ENCODE data around the gene ELP1.
"Not testable (repeated sequence)": the region's sequence is repeated elsewhere in the genome, so short reads cannot be mapped to it uniquely, and the experiment has no call there.

The ELP1 gene

DNA sequence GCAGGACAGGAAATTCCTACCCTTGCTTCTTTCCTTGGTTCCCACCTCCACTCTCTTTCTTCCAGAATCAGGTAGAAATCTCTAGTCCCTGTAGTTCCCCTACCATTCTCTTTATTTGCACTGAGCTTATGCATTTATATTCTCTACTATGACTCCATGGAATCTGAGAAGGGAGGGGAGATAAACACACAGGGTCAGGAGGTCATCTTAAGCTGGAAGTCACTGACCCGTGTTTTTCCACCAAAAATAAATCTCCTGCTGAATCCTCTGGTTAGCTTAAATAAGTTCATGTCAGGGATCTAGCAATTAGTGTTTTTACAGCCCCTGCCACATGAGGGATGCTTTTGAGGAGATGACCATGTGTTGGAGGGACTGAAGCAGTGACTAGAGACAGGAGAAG lies 81.8 kb downstream of the ELP1 start:
- no peak for DNase-seq

DNA sequence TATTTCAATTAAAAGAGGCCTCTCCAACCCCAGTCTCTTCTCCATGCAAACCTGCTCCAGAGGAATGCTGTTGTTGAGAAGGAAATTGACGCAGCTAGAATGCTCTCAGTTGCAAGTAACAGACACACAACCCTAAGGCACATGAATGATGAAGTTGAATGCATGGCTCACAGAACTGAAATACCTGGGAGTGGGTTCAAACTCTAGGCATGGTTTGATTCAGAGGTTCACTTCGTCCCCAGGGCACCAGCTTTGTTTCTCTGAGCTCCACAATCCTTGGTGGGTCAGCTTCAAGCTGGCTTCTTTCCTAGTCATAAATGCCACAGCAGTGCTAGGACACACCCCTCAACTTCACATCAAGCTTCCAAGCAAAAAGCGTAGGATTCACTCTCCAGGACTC lies 82.8 kb downstream of the ELP1 start:
- no peak for DNase-seq

DNA sequence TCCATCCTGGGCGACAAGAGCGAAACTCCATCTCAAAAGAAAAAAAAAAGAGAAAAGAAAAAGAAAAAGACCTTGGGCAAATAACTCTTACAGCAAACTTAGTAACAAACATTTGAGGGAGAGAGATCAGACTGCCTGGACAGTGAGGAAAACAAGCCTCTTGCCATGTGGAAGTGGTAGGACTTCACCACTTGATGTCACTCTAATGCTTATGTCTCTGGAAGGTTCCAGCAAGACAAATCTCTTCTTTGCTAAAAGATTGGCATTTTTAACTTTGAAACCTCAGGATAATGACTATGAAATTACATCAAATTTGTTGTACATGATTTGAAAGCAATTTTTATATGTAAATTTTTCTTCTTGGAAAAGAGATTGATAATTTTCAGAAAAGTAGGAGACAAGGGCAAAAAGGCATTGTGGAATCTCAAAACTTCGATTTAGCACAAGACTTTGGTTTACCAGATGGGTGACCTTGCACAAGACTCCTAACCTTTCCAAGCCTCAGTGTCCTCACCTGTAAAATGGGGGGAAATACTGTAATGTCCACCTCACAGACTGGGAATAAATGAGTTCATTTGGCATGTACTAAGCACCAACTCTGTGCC lies 83.5 kb downstream of the ELP1 start:
- DNase-seq: no peak

DNA sequence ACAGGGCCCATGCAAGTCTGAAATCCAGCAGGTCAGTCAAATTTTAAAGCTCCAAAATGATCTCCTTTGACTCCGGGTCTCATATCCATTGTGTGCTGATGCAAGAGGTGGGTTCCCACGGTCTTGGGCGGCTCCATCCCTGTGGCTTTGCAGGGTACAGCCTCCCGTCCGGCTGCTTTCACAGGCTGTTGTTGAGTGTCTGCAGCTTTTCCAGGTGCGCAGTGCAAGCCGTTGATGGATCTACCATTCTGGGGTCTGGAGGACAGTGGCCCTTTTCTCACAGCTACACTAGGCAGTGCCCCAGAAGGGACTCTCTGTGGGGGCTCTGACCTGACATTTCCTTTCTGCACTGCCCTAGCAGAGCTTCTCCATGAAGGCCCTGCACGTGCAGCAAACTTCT lies 85.6 kb downstream of the ELP1 start:
- DNase-seq: not testable (repeated sequence)

DNA sequence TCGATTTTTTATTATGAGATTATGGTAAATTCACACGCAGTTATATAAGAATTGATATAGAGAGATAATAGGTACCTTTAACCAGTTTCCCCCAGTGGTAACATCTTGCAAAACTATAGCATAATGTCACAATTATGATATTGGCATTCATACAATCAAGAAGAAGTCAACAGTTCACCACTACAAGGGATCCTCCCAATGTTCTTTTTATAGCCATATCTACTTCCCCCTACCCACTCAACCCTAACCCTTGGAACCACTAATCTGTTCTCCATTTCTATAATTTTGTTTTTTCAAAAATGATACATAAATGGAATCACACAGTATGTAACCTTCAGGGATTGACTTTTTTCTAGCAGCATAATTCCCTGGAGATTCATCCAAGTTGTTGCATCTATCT lies 88.0 kb downstream of the ELP1 start:
- no peak for DNase-seq

DNA sequence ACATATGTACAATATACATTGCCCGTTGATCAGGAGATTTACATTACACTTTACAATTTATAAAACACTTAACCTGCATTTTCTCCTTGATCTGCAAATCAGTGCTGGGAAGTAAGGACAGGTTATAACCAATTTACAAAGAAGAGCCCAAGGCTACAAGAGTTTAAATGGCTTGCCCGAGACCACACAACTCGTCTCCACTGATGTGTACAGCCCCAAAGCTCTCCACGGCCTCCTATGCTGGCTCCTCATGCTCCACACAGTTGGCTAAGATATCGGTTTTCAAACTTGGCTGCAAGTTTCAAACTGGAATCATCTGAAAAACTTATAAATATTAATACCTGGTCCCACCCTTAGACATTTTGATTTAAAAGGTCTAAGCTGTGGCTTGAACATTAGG lies 88.4 kb downstream of the ELP1 start:
- DNase-seq: no peak

DNA sequence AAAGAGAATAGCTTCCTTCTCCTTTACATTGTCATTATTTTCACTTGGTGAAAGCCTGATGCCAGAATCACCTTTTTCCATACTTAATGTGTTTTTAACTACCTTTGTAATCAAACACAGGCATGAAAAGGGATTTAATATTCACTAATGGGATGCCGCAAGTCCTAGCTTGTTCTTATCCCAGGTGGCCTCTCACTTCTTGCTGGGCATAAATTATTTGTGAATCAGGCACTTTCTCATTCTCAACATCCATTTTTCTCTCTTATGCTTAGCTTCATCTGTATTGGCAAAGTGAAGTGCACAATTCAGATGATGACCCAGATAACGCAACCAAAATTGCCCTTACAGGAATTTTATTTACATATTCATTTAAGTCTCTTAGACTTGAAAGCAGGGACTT lies 89.1 kb downstream of the ELP1 start:
- DNase-seq: no peak

DNA sequence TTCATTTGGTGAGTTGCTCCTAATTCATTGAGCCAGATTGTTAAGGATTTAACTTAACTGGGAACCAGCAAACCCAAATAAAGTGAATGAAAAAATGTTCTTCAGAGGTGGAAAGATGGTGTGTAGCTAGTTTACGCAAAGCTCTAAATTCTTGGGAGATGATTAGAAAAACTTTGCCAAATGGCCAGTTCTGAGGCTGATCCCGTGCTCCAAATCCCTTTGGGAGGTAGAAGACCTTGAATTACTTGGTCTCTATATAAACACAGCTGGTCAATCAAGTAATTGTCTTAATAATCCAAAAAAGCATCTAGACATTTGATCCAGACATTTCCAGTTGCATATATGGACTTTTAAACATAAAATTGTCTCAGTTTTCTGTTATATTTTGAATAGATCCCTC lies 89.5 kb downstream of the ELP1 start:
- DNase-seq: no peak

DNA sequence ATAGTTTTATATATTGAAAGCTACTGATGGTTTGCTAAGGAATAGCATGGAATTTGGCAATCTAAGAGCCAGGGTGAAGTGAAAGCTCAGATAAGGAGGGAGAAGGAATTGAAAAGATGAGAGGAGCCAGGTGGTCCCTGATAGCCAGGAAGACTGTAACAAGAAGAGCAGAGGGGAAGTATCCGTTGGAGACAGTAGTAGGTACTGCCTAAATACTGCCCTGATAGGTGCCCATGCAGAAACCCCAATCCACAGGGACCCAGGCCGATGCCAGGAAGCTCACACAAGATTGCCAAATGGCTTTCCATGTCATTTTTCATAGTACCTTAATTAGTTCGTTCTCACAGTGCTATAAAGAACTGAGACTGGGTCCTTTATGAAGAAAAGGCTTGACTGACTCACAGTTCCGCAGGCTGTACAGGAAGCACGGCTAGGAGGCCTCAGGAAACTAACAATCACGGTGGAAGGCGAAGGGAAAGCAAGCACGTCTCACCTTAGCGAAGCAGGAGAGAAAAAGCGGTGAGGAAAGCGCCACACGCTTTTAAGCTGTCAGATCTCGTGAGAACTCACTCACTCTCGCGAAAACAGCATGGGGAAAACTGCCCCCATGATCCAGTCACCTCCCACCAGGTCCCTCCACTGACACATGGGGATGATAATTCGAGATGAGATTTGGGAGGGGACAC lies 91.2 kb downstream of the ELP1 start:
- DNase-seq: no peak

DNA sequence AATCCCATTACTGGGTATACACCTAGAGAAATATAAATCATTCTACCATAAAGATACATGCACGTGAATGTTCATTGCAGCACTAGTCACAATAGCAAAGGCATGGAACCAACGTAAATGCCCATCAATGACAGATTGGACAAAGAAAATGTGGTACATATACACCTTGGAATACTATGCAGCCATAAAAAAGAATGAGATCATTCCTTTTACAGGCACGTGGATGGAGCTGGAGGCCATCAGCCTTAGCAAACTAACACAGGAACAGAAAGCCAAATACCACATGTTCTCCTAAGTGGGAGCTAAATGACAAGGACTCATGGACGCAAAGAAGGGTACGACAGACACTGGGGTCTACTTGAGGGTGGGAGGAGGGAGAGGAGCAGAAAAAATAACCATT lies 94.4 kb downstream of the ELP1 start:
- not testable (repeated sequence) for DNase-seq

DNA sequence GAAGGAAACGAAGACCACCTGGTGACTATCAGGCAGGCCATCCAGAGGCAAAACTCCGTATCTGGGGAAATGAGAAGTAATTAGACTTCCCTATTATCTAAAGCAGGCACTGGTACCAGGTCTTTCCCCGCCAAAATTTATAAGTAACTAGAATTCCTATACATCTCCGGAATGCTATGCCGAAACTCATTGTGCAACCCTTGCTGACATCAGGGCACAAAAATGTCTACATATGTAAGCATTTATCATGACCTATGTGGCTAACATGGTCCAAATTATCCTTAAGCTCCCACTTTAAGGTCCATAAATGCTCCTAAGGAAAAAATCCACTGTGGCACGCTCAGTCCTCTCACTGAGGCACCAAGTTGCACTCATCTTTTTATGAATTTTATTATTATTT lies 95.9 kb downstream of the ELP1 start:
- DNase-seq: no peak

DNA sequence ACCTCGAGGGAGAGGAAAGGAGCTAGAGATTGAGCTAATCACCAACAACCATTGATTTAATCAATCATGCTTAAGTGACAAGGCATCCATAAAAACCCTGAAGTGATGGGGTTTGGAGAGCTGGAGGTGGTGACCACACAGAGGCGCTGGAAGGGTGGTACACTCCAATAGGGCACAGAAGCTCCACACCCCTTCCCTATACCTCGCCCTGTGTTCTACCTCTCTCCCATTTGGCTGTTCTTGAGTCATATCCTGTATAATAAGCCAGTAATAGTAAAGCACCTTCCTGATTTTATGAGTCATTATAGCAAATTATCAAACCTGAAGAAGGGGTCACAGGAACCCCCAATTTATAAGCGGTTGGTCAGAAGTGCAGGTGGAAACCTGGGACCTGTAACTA lies 96.4 kb downstream of the ELP1 start:
- no peak for DNase-seq

DNA sequence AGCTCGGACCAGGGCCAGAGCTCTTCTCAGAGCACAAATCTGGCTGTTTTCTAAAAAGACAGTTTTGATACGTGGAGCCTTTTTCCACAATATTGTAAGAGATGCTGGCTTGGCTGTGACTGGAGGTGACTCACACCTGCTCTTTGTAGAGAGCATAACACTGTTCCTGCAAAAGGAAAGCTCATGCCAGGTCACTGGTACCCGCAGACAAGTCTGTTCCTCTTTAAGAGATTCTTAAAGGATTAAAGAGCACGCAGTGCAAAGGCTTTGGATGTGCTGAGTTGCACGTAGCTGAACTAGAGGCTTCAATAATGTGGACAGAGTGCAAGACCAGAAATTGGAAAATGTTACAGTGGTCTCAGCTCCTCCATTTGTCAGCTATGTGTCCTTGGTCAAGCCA lies 97.1 kb downstream of the ELP1 start:
- no peak for DNase-seq

DNA sequence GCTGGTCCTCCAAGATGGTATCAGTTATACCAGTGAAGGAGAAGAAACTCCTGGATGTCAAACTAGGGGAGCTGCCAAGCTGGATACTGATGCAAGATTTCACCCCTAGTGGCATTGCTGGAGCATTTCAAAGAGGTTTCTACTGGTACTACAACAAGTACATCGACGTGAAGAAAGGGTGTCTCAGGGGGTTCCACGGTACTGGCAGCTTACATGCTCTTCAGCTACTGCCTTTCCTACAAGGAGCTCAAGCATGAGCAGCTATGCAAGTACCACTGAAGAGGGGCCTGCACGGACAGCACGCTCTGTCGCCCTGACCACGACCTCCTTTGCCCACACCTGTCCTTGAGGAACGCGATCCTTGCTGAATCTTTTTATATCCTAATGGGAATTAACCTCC lies 97.6 kb downstream of the ELP1 start:
- no peak for DNase-seq

DNA sequence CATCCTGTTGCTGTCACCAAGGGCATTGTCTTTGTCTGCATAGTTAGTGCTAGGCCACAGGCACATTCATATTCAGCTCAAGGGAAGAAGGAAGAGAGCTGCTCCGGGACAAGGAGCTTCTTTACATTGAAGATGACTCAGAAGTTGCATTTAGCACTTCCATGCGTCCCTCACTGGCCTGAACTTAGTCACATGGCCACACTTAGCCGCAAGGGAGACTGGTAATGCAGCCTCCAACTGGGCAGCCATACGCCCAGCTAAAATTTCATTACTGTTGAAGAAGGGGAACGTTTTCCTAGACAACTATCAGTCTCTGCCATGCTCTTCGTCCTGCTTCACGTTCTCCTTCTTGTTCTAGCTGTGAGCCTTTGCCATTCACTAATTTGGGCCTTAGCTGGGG lies 98.1 kb downstream of the ELP1 start:
- DNase-seq: no peak

DNA sequence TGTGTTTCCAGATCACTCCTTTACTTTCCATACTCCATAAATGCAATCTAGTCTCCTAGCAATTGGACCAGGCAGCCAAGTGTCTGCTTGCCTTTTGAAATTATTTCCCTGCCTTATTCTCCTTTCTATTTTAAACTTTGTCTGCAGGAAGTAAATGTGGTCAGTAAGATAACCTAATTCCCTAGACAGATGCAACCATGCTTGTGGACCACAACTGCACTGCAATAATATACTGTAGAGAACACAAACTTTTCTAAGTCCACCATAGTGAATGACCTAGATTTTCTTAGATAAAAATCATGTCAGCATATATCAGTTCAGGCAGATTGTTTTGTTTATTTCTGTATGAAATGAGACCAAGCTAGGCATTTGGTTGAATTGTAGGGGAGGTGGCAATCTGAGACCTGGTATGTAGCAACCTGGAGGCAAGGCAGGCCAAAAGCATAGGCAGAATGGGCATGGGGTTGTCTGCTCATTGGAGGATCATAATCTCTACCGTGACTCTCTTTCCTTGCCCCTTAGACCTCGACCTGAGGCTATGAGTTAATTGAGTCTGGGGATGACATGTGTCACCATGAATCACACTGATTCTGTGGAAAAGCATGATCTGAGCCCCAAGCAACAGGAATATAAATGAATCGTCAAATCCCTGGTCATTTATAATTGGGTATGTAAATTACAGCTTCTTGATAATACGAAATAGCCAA lies 98.8 kb downstream of the ELP1 start:
- DNase-seq: no peak

DNA sequence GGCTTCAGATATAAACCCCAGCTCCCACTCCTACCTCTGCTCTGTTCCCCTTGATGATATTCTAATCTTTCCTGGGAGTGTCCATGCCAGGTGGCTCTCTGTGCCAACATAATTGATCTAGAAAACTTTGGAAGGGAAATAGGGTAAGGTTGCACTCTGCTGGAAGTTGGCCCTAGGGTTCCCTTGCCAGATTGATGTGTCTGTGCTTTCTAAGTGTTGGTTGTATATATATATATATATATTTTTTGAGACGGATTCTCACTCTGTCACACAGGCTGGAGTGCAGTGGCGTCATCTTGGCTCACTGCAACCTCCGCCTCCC lies 101.8 kb downstream of the ELP1 start:
- no peak for DNase-seq

DNA sequence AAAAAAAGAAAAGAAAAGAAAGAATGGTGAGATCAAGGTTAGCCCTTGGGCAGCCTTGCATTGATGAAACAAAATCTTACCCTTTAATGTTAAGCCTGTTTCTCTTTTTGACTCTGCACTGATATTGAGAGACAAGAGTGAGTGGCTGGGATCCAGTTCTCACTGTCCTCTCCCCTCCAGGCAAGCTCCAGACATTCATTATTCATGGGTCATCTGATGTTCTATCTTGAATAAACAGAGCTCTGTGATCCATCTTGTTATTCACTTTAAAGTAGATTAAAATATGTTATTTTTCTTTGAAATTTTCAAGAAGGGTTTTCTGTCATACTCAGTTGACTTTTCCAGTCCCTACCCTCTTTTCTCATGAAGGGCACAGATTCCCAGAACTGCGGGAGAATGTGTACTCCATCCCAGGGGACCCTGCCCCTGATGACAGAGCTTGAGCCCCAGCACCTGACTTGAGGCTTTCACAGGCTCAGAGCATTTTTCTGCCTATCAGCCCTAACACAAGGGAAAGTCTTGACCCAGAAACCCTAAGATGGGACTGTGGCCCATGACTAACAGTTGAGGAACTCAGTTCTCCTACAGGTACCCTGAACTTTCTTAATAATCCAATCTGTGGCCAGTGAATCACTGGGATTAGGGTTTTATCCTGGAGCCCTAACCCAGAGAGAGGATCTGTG lies 102.3 kb downstream of the ELP1 start:
- no peak for DNase-seq

DNA sequence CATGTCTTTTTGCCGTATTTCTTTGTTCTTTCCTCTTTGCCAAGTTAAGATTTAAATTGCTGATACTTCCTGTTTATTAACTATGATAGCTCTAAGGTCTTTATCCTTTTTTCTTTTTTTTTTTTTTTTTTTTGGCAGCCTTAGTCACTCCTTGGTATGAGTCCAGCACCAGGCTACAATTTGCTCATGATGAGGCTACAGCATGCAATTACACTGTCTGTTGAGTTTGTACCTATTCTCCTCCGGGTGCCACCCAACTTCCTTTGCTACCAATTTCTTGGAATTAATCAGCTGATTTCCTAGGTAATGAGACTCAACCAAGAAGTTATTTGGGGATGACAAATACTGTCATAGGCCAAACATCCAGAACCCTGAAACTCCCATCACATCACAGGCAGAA lies 103.7 kb downstream of the ELP1 start:
- no peak for DNase-seq

DNA sequence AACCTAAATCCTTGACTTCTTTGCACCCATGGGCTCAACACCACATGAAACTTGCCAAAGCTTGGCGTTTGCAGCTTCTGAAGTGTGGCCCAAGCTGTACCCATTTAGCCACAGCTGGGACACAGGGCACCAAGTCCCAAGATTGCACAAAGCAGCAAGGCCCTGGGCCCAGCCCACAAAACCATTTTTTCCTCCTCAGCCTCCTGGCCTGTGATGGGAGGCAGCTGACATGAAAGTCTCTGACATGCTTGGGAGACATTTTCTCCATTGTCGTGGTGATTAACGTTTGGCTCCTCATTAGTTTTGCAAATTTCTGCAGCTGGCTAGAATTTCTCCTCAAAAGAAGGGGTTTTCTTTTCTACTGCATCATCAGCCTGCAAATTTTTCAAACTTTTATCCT lies 110.1 kb downstream of the ELP1 start:
- no peak for DNase-seq

All from NCI-H2029 treated with DMSO at 0.1 percent for 48 hours (cell line).